ENCODE results near the gene CDK2. TPM values are rescaled to one million over a fixed set of nuclear protein-coding genes. Genes with fewer than 3 reads are reported as not detected.

Gene CDK2
- 14.1 and 27.6 TPM in 2 replicates for total RNA-seq

DNA sequence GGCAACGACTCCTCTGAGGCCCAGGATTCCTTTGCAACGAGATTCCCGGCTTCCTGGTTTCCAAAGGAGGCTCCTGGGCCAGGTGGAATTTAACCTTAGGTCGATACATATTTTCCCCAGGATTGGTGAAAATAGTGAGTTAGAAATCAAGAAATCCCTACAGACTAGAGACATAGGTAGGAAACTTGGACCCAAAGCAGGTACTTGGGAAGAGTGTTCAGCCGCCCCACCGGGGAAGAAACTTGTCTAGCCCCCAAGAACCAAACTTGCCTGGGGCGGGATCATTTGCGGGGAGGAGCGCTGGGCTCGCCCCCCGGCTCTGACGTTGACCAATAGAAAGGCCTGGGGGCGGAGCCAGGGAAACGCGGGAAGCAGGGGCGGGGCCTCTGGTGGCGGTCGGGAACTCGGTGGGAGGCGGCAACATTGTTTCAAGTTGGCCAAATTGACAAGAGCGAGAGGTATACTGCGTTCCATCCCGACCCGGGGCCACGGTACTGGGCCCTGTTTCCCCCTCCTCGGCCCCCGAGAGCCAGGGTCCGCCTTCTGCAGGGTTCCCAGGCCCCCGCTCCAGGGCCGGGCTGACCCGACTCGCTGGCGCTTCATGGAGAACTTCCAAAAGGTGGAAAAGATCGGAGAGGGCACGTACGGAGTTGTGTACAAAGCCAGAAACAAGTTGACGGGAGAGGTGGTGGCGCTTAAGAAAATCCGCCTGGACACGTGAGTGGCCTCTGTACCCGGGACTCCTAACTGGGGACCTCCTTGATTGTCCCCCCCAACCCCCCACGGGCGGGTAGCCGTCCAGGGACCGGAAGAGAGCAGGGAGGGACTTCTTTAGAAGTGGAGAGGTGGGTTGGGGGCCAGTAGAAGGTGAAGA lies at the start of gene CDK2:
Gene CDK2 (plus strand): TSS at position 423 of the 874 bp plus-strand sequence. CDS start 179 bp downstream, at position 602.

DNA sequence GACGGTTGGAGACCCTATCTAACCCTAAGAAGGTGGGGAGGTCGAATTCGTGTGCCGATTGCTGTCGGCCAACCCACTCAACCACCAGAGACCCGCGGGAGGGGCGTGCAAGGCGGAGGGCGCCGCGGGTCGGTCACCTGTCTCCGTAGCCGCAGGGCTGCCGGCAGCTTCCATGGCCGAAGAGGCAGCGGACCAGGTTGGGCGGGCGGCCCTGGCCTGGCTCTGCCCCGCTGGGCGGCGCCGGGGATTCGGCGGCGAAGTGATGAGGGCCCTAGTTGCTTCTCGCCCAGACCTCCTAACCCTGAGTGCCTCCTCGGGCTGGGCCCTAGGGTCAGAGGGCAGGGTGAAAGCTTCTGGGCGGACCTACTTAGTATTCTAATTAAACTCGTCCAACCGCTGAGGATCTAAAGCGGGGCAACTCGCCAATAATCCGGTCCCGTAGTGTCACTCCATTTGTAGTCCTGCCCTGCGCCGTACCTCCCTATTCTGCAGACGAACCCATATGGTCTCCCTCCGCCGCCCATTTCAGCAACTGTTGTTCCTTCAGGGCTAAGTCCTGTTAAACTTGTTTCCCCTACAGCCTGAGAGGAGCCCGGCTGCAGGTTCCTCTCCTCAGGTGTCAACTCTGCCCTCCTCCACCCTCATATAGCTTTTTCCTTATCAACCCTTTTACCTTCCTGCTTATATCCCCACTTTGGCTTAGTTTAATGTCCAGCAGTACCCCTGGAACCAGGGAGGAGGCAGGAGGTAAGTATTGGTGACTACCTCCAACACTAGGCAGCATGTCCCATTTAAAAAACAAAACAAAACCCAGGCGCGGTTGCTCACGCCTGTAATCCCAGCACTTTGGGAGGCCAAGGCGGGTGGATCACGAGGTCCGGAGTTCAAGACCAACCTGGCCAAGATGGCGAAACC lies 38.8 kb upstream of the CDK2 start, which contains the start of gene PYM1:
Gene PYM1 (minus strand): TSS at position 307 of the 915 bp plus-strand sequence. CDS start 133 bp downstream, at position 174.

DNA sequence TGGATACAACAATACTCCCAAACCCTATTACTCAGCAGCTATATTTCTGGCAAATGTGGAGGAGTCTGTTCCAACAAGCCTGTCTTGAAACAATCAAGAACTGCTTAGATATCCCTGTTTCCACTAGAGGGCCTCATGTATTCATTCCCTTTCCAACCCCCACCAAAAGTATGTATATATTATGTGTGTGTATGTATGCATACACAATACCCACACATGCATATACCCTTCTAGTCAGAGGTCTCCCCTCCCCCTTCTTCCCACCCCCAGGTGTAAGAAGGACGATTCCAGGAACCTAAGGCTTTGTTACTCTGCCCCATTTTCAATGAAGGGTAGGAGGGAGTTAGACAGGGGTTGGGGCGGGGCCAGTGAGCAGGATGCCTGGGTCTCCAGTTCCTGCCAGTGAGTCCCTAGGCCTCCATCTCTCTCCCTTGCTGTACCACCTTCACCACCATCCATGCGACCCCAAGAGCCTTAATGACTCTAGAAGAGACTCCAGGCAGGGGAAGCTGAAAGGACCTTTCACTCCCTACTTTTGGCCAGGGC lies 35.8 kb upstream of the CDK2 start, which contains the start of gene DGKA:
Gene DGKA (plus strand): TSS at position 392 of the 546 bp plus-strand sequence. CDS start 5,342 bp downstream, outside the sequence.

DNA sequence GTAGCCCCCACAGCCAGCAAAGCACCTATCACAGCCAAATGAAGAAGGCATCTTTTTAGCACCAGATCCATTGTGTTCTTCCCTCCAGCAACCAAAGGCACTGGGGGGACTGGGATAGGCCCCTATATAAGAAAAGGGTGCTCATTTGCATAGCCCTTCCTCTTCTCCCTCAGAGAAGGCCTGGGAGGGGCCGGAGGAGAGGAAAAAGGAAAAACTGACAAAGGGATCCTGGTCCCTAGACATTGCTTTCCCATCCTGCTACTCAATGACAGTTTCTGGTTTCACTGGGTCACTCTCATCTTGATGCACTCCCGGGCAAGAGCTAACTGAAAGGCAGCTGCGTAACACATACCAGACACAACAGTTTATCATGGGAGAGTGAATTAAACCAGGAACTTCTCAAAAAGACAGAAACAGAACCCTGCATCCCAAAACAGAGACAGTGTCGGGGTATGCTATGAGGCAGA lies 656 bp upstream of the CDK2 start, which contains the start of gene PMEL:
Gene PMEL (minus strand): TSS at position 102 of the 467 bp plus-strand sequence. CDS start 31 bp downstream, at position 71.

DNA sequence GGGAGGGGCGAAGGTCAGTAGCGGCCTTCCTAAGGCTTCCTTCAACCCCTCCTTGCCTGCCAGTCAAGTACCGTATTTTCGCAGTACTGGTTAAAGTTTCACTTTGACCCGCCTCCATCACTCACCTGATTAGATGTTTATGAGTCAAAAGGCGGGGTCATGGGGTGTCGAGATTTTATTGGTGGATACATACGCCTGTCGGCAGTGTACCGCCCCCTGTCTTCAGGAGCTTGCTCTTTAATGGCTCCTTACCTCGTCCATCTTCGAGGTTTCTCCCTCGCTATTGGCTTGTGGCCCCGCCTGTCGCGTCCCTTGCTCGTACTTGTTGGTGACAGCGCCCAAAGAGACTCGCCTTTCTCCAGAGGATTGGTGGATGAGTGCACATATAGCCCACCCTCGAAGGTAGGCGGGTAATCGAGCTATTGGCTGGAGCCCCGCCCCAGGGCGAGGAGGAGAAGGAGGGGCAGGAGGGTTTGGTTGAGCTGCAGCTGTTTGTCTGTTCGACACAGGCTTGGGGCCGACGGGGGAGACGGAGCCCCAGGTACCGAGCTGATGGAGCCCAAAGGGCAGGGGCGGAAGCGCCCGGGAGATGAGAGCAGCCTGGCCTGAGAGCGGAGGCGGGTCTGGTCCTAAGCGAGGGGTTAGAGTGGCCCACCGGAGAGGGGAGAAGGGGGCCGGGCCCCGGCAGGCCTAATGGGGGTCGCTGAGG lies 7.1 kb downstream of the CDK2 start, which contains the start of gene RAB5B:
Gene RAB5B (plus strand): TSS at position 480 of the 709 bp plus-strand sequence. CDS start 12,883 bp downstream, outside the sequence.

DNA sequence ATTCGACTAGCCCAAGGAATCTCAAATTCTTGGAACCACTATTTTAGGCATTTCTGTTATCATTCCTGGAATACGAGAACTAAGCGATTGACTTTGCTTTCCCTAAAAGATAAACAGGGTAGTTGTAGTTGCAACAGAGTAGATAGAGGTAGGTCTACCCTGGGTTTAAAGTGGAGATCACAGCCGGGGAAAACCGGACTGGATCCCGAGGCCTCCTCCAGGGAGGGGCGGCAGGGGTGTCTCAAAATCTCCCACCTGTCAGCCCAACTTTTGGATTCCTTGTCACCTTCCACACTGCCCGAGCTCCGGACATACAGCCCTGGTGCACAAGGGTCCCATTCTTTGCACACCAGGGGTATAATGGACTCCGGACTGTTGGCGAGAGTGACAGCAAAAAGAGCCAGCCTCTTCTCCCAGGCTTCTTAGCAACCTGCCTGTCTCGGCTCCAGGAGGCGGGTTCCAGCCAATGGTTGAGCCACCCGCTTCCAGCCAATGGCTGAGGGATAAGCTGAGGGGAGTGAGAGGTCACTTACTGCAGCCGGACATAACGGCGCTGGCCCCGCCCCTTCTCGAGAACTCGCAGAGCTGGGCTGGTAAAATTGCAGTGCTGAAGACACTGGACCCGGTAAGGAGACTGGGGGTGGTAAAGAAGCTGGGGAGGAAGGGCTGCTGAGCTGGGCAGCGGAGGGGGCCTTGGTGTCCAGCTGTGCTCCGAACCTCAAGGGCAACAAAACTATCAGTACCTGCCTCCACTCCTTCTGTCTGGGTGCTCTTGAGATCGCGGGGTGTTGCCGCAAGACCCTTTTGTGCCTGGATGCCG lies 30.3 kb downstream of the CDK2 start, which contains the start of gene SUOX:
Gene SUOX (plus strand): TSS at position 562 of the 820 bp plus-strand sequence. CDS start 4,946 bp downstream, outside the sequence.

DNA sequence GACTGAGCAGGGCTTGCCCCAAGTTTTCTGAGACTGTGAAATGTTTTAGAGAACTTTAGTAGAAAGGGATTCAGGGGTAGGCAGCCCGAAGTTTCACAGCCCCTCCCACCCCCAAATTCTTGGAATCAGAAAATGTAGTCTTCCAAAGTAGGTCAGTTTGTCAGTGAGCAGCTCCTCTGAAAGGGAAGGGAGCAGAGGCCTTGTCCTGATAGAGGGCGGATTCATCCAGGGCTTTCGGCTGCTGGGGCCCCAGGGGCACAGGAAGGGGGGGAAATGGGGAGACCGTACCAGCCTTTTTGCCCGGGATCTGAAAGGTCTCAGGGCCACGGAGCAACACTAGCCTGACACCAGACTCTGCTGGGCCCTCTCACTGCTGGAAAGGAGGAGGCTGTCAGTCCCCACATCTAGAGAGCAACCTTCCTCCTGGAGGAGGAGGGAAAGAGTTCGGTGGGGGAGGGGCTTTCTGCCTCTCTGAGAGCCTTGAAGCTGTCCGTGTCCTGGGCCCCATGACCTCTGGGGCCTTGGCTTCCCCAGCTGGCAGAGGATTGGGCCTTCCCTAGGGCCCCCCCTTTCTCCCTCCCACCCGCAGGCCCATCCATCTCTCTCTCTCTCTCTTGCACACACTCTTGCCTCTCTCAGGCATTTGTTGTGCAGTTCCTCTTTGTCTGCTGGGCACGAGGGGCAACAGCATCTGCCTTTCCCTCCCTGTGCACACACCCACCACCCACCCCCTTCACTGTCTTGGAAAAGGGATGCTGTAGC lies 54.0 kb downstream of the CDK2 start, which contains the start of gene IKZF4:
Gene IKZF4 (plus strand): TSS at position 621 of the 762 bp plus-strand sequence. CDS start 451 bp downstream, outside the sequence.

Other genes starting within 250 kb of the CDK2 start
- 20.5 and 27.5 TPM in 2 replicates for gene RDH5, start 246.4 kb upstream of the CDK2 start, total RNA-seq
- 3,918 and 4,269 TPM in 2 replicates for gene CD63, start 237.8 kb upstream of the CDK2 start, total RNA-seq
- 3.2 and 4.5 TPM in 2 replicates for gene GDF11, start 223.7 kb upstream of the CDK2 start, total RNA-seq
- gene SARNP, start 149.1 kb upstream of the CDK2 start, total RNA-seq = 111 and 113 TPM in 2 replicates
- gene ORMDL2, start 148.8 kb upstream of the CDK2 start, total RNA-seq = 32.1 and 34.0 TPM in 2 replicates
- gene DNAJC14, start 137.2 kb upstream of the CDK2 start, total RNA-seq = 56.0 and 69.4 TPM in 2 replicates
- gene MMP19, start 123.9 kb upstream of the CDK2 start, total RNA-seq = 6.7 and 11.0 TPM in 2 replicates
- gene PYM1, start 38.9 kb upstream of the CDK2 start, total RNA-seq = 37.4 and 38.1 TPM in 2 replicates
- 47.6 and 81.6 TPM in 2 replicates for gene DGKA, start 35.7 kb upstream of the CDK2 start, total RNA-seq
- gene PMEL, start 788 bp upstream of the CDK2 start, total RNA-seq = 0.26 and 1.2 TPM in 2 replicates
- gene RAB5B, start 7.2 kb downstream of the CDK2 start, total RNA-seq = 40.0 and 62.2 TPM in 2 replicates
- gene SUOX, start 30.4 kb downstream of the CDK2 start, total RNA-seq = 9.2 and 12.0 TPM in 2 replicates
- gene IKZF4, start 54.2 kb downstream of the CDK2 start, total RNA-seq = 1.1 and 2.5 TPM in 2 replicates
- 63.3 and 80.3 TPM in 2 replicates for gene RPS26, start 75.1 kb downstream of the CDK2 start, total RNA-seq
- 0.19 and 3.6 TPM in 2 replicates for gene ERBB3, start 113.3 kb downstream of the CDK2 start, total RNA-seq
- gene PA2G4, start 137.7 kb downstream of the CDK2 start, total RNA-seq = 129 and 141 TPM in 2 replicates
- 3,729 and 3,955 TPM in 2 replicates for gene RPL41, start 149.8 kb downstream of the CDK2 start, total RNA-seq
- 6.8 and 7.9 TPM in 2 replicates for gene ZC3H10, start 151.4 kb downstream of the CDK2 start, total RNA-seq
- 209 and 236 TPM in 2 replicates for gene ESYT1, start 161.4 kb downstream of the CDK2 start, total RNA-seq
- gene MYL6B, start 185.8 kb downstream of the CDK2 start, total RNA-seq = 93.8 and 98.2 TPM in 2 replicates
- 3,015 and 3,100 TPM in 2 replicates for gene MYL6, start 191.5 kb downstream of the CDK2 start, total RNA-seq
- 47.4 and 50.4 TPM in 2 replicates for gene SMARCC2, start 222.7 kb downstream of the CDK2 start, total RNA-seq